Right lobe of liver (tissue), 6 donors: Measurements from ENCODE around the gene FHIP1B. TPM values are rescaled to one million over a fixed set of nuclear protein-coding genes. Genes with fewer than 3 reads are reported as not detected.

Experiments used
- ATAC-seq, 4 donors: fragments of 200-7000 bp; cut with Tn5 transposase; one replicate each; pipeline ENCODE4 v1.9.1; 2020; ENCODE audit warnings: mild to moderate bottlenecking in 4 of 4, moderate library complexity in 4 of 4
- DNase-seq, 3 donors: peaks; one replicate each; pipeline ENCODE4 v3.0.0-alpha.2; 2020
- H3K27ac ChIP-seq, 3 donors: fragments of 200-600 bp; one replicate each; pipeline ENCODE4 v1.8.0; 2022
- H3K27me3 ChIP-seq, 2 donors: fragments of 200-600 bp; one replicate each; pipeline ENCODE4 v1.8.0; 2022
- H3K36me3 ChIP-seq, 4 donors: fragments of 200-600 bp; sonication (generic) in 1 of 4; one replicate each; pipeline versions ENCODE4 v1.5.1 to v1.8.0; 2017 to 2022; ENCODE audit warnings: control low read depth in 1 of 4
- H3K4me1 ChIP-seq, 4 donors: fragments of 200-600 bp; sonication (generic) in 1 of 4; one replicate each; pipeline versions ENCODE4 v1.5.1 to v1.8.0; 2017 to 2022; ENCODE audit warnings: control low read depth in 1 of 4
- H3K4me3 ChIP-seq, 3 donors: fragments of 200-600 bp; one replicate each; pipeline ENCODE4 v1.8.0; 2022
- H3K9me3 ChIP-seq, 4 donors: fragments of 200-600 bp; sonication (generic) in 1 of 4; one replicate each; pipeline versions ENCODE4 v1.5.1 to v1.8.0; 2017 to 2022; ENCODE audit warnings: control low read depth in 1 of 4
- CTCF ChIP-seq, 4 donors: fragments of 200-600 bp in 3 of 4; fragments of 450-650 bp in 1 of 4; IDR thresholded peaks; one replicate each; pipeline versions ENCODE4 v1.5.1 to v1.8.0; 2016 to 2022; ENCODE audit warnings: antibody characterized with exemption in 4 of 4, mild to moderate bottlenecking in 2 of 4
- POLR2A ChIP-seq: fragments of 450-650 bp; IDR thresholded peaks from one replicate; pipeline ENCODE4 v1.6.1; 2017; ENCODE audit warnings: antibody characterized with exemption, mild to moderate bottlenecking
- WGBS: methylation state at CpG from one replicate; pipeline ENCODE4 v1.1.6; 2018; ENCODE audit warnings: low coverage, low lambda C conversion rate; ENCODE audit not compliant: insufficient coverage; ENCODE audit errors: missing lambda C conversion rate; 5-methylcytosine and 5-hydroxymethylcytosine counted together
- intact Hi-C, 2 donors: fragments of 100-400 bp; cut with DNase I; formaldehyde crosslinking; loops; one replicate each; pipeline versions ENCODE4 v1.11.2 to v1.14.1; 2022
- total RNA-seq, 6 experiments: library from RNA; depleted of rRNA in 2 of 6; stranded (reverse); fragments of >200 nt in 2 of 6; fragmentation: NEBNext Ultra II Directional in 3 of 6; extraction: Animal tissue kit (Norgen Biotek cat#: 25700) in 3 of 6; gene quantifications; one replicate each; pipeline versions ENCODE4 v1.1.0 to v1.2.4, GENCODE V29; 2016 to 2023
- donor health status: DM: no; HTN: yes; CAD: no.
- donor health status: DM: no; HTN: no; CAD: no.
- donor health status: DM: no; HTN: no; CAD: no.
- donor health status: DM: no; HTN: yes; CAD: no.
- donor health status: DM: no; HTN: yes; CAD: no.

FHIP1B gene
- total RNA-seq, 6 experiments from 2014 or later: 20.3 to 37.5 (median 27.8) TPM

GRCh38 chr11:6200975-6201374, 33.5 kb downstream of the FHIP1B start:
- Histone ChIP-seq H3K4me1 (no peaks in the 10 kb centered on the region), H3K36me3 (peaks cover 0 to 19% (median 2%) of the 10 kb centered on the region in 4 donors), H3K4me3 (no peak overlapping the region), H3K9me3 (no peaks in the 10 kb centered on the region), H3K27me3 (no peaks in the 10 kb centered on the region), H3K27ac (no peak overlapping the region)
- intact Hi-C loops: no loop called here
- 71% methylated on average over 4 of the region's 4 CpGs for WGBS
- ATAC-seq (peak; percentile 50 to 73 (median 59)), DNase-seq (peak in 1 of 3 donors; percentile 50)
- TF ChIP-seq POLR2A: no peak
- no peak for TF ChIP-seq CTCF (IDR thresholded peaks at IDR 0.05)

GRCh38 chr11:6199174-6199810, 35.1 kb downstream of the FHIP1B start, which contains the start of gene OR52W1:
Gene OR52W1, plus strand, starts transcription at chr11:6199224. Its CDS starts 0 bp downstream, at chr11:6199224.
- no CpG with 5 or more reads among the region's 5 CpGs for WGBS

DNA sequence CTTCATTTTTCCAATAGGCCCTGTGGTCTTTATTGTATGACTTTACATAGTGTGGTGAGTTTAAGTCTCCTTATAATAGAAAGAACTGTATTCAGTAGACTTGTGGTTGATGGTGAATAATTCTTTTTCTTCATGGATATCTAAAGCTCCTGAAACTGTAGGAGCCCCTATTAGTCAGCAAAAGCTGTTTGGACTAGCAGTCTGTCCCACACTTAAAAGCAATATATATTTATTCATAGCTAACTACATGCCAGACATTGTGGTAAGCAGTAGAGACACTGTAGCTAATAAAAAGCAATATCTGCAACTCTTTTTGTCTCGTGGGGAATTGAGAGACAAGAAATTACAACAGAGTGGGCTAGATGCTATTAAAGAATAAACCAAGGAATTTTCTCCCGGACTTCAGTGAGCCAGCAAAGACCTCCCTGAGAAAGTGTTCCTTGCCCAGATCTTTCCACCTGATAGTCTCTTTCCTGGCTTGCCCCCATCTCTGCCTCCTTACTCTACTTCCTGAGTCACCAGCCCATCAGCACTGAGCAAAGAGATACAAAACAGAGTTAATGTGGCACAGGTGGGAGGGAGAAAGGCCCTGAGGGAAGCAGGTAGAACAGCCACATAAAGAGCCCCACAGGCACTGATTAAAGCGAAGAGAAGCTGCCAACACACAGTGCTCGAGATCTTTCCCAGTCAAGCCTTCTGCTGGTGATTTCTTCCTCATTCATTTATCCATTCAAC, 36.8 kb downstream of the FHIP1B start:
- ATAC-seq (no peak), DNase-seq (no peak)
- H3K4me3 ChIP-seq: no peak overlapping the region
- H3K27ac ChIP-seq: no peak overlapping the region
- no peak for TF ChIP-seq POLR2A
- no peak for TF ChIP-seq CTCF (IDR thresholded peaks at IDR 0.05)
- H3K4me1 ChIP-seq: no peaks in the 10 kb centered on the region
- 85% methylated on average over 4 of the region's 4 CpGs for WGBS
- no peaks in the 10 kb centered on the region for H3K27me3 ChIP-seq
- intact Hi-C loops: no loop called here
- H3K9me3 ChIP-seq: no peaks in the 10 kb centered on the region
- H3K36me3 ChIP-seq: peaks cover 0 to 3% (median 0%) of the 10 kb centered on the region in 4 donors

More at GRCh38 chr11:6199174-6199810, 35.1 kb downstream of the FHIP1B start, which contains the start of gene OR52W1:
- intact Hi-C loops: no loop called here
- Histone ChIP-seq H3K36me3 (peaks cover 0 to 9% (median 0%) of the 10 kb centered on the region in 4 donors), H3K27ac (no peak within 1 kb of the TSS), H3K9me3 (no peaks in the 10 kb centered on the region), H3K27me3 (no peaks in the 10 kb centered on the region), H3K4me3 (no peak within 1 kb of the TSS), H3K4me1 (no peaks in the 10 kb centered on the region)
- DNase-seq (no peak), ATAC-seq (no peak)
- TF ChIP-seq CTCF (IDR thresholded peaks at IDR 0.05): no peak
- TF ChIP-seq POLR2A: no peak

DNA sequence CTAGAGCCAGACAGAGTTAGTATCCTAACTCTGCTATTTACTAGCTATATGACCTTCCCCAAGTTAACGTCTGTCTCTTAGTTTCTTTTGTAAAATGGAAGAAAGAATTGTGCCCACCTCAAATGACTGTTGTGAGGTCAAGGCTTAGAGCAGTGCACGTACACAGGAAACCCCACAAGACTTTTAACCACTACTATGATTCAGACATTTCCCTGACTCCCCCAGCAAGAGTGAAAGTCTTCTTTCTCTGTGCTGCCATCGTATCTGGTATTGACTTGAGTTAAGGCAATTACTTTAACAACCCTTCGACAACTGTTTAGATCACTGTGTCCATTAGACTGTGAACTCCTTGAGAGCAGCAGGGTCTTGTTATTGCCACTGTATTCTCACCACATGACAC, 38.0 kb downstream of the FHIP1B start:
- Histone ChIP-seq H3K4me3 (no peak overlapping the region), H3K4me1 (no peaks in the 10 kb centered on the region), H3K9me3 (no peaks in the 10 kb centered on the region), H3K27ac (no peak overlapping the region), H3K27me3 (no peaks in the 10 kb centered on the region), H3K36me3 (no peaks in the 10 kb centered on the region)
- ATAC-seq (no peak), DNase-seq (no peak)
- WGBS: 51% methylated on average over 4 of the region's 4 CpGs
- TF ChIP-seq POLR2A: no peak
- no peak for TF ChIP-seq CTCF (IDR thresholded peaks at IDR 0.05)
- intact Hi-C loops: no loop called here
